K562 (cell line): ENCODE results near the gene GP1BB. TPM values are rescaled to one million over a fixed set of nuclear protein-coding genes. Genes with fewer than 3 reads are reported as not detected.
A peak's percentile ranks its signal among the peaks of the same experiment; 100 is the strongest.

ENCODE experiments used
- ATF1 ChIP-seq, 2 experiments: fragments of 450-650 bp in 1 of 2; IDR thresholded peaks; 2 replicates each; pipeline ENCODE4 v1.6.1; 2016; ENCODE audit warnings: missing compliant biosample characterization in 1 of 2, missing genetic modification characterization in 1 of 2
- CBFA2T2 ChIP-seq: fragments of 450-650 bp; conservative IDR thresholded peaks from 2 replicates; pipeline ENCODE4 v1.6.1; 2017; ENCODE audit warnings: mild to moderate bottlenecking
- DPF2 ChIP-seq: fragments of 450-650 bp; IDR thresholded peaks from 2 replicates; pipeline ENCODE4 v1.6.1; 2016
- ETS2 ChIP-seq: IDR thresholded peaks from 2 replicates; pipeline ENCODE4 v1.6.1; 2016; ENCODE audit warnings: borderline replicate concordance, missing genetic modification characterization, mild to moderate bottlenecking, moderate library complexity, missing compliant biosample characterization; ENCODE audit not compliant: poor library complexity, severe bottlenecking
- FOS ChIP-seq: IDR thresholded peaks from 3 replicates; pipeline ENCODE4 v1.6.1; 2011; ENCODE audit not compliant: insufficient read length; ENCODE audit errors: extremely low read depth
- NFIC ChIP-seq: fragments of 450-650 bp; IDR thresholded peaks from 2 replicates; pipeline ENCODE4 v1.6.1; 2017; ENCODE audit warnings: mild to moderate bottlenecking, inconsistent platforms
- PTBP1 ChIP-seq: fragments of 200-400 bp; formaldehyde crosslinking; IDR thresholded peaks from 2 replicates; pipeline ENCODE4 v1.6.1; 2017; ENCODE audit warnings: low read depth, low read length
- SMAD2 ChIP-seq: fragments of 150-350 bp; IDR thresholded peaks from 2 replicates; pipeline ENCODE4 v1.6.1; 2014; ENCODE audit warnings: low read depth, mild to moderate bottlenecking, low read length
- SRSF3 ChIP-seq: fragments of 200-400 bp; formaldehyde crosslinking; IDR thresholded peaks from 2 replicates; pipeline ENCODE4 v1.6.1; 2016; ENCODE audit warnings: mild to moderate bottlenecking, low read length, moderate library complexity; ENCODE audit not compliant: insufficient read depth
- STAT5B ChIP-seq: fragments of 250-450 bp; sonication (Bioruptor Pico); IDR thresholded peaks from 2 replicates; pipeline ENCODE4 v1.8.0; 2021; ENCODE audit warnings: mild to moderate bottlenecking, inconsistent platforms
- TAF1 ChIP-seq: IDR thresholded peaks from 2 replicates; pipeline ENCODE4 v1.6.1; 2011; ENCODE audit warnings: mild to moderate bottlenecking, low read length, moderate library complexity; ENCODE audit not compliant: insufficient read depth, control insufficient read depth, severe bottlenecking; ENCODE audit errors: extremely low read depth
- ZBTB1 ChIP-seq: sonication (generic); formaldehyde crosslinking; IDR thresholded peaks from 2 replicates; pipeline ENCODE4 v1.8.1; 2023; ENCODE audit warnings: missing genetic modification reagents, low read depth, mild to moderate bottlenecking, borderline replicate concordance
- ZFP30 ChIP-seq: fragments of 250-450 bp; sonication (Bioruptor Pico); IDR thresholded peaks from 2 replicates; pipeline ENCODE4 v1.8.0; 2022; ENCODE audit warnings: moderate library complexity, mild to moderate bottlenecking, inconsistent platforms, borderline replicate concordance
- ZNF3 ChIP-seq: fragments of 250-450 bp; sonication (Bioruptor Pico); IDR thresholded peaks from 2 replicates; pipeline ENCODE4 v1.5.0; 2021; ENCODE audit warnings: mild to moderate bottlenecking, moderate library complexity
- ZNF561 ChIP-seq: fragments of 450-650 bp; formaldehyde crosslinking; conservative IDR thresholded peaks from 2 replicates; pipeline ENCODE4 v1.4.0; 2020; ENCODE audit warnings: mild to moderate bottlenecking, moderate library complexity
- ZNF699 ChIP-seq: fragments of 250-450 bp; sonication (Bioruptor Pico); IDR thresholded peaks from 2 replicates; pipeline ENCODE4 v1.8.0; 2021; ENCODE audit warnings: mild to moderate bottlenecking, moderate library complexity; ENCODE audit not compliant: insufficient replicate concordance
- ZSCAN32 ChIP-seq: fragments of 450-650 bp; formaldehyde crosslinking; IDR thresholded peaks from 2 replicates; pipeline ENCODE4 v1.4.0; 2020; ENCODE audit warnings: mild to moderate bottlenecking, moderate library complexity
- polyA plus RNA-seq, 8 experiments: library from polyadenylated mRNA; depleted of rRNA in 4 of 8; stranded (reverse) in 5 of 8; unstranded in 3 of 8; fragments of >200 nt; fragmentation: Nextera tagmentation in 2 of 8; fragmentation: Illumina TruSeq in 1 of 8; extraction: Ambion mirVana in 2 of 8; extraction: Trizol in 1 of 8; gene quantifications; 2 replicates each; pipeline versions ENCODE4 v1.2.1 to v1.2.3, GENCODE V29; 2011 to 2014; ENCODE audit warnings: inconsistent platforms in 1 of 8, missing spikeins in 1 of 8
- total RNA-seq, 7 experiments: library from RNA; depleted of rRNA in 6 of 7; stranded (reverse); fragments of >200 nt in 6 of 7; fragmentation: Illumina TruSeq in 2 of 7; extraction: Trizol in 2 of 7; gene quantifications; 2 replicates each; pipeline versions ENCODE4 v1.2.1 to v1.2.3, GENCODE V29; 2011 to 2021; ENCODE audit warnings: low replicate concordance in 1 of 7
- TF ChIP-seq, protein P1 (sequence below): sonication (generic); formaldehyde crosslinking; IDR thresholded peaks from 2 replicates; pipeline ENCODE4 v1.8.0; 2022; ENCODE audit warnings: mild to moderate bottlenecking, missing genetic modification reagents, borderline replicate concordance
- TF ChIP-seq, protein P2 (sequence below), 2 experiments: fragments of 450-650 bp in 1 of 2; sonication (generic) in 1 of 2; formaldehyde crosslinking in 1 of 2; IDR thresholded peaks in 1 of 2; conservative IDR thresholded peaks in 1 of 2; 2 replicates each; pipeline versions ENCODE4 v1.6.1 to v1.8.1; 2016 to 2023; ENCODE audit warnings: mild to moderate bottlenecking in 2 of 2, moderate library complexity in 2 of 2, inconsistent platforms in 1 of 2, missing genetic modification reagents in 1 of 2
- TF ChIP-seq, protein P3 (sequence below), 2 experiments: fragments of 450-650 bp; IDR thresholded peaks; 2 replicates each; pipeline ENCODE4 v1.6.1; 2018; ENCODE audit warnings: mild to moderate bottlenecking in 2 of 2, low read depth in 1 of 2; ENCODE audit not compliant: partially characterized antibody in 2 of 2

Gene GP1BB
- total and polyA plus RNA-seq, 9 of the 15 experiments (the other 6 are each of a cell fraction or from before 2014, with no cell fraction given) = 0.69 to 162 (median 2.8) TPM

DNA sequence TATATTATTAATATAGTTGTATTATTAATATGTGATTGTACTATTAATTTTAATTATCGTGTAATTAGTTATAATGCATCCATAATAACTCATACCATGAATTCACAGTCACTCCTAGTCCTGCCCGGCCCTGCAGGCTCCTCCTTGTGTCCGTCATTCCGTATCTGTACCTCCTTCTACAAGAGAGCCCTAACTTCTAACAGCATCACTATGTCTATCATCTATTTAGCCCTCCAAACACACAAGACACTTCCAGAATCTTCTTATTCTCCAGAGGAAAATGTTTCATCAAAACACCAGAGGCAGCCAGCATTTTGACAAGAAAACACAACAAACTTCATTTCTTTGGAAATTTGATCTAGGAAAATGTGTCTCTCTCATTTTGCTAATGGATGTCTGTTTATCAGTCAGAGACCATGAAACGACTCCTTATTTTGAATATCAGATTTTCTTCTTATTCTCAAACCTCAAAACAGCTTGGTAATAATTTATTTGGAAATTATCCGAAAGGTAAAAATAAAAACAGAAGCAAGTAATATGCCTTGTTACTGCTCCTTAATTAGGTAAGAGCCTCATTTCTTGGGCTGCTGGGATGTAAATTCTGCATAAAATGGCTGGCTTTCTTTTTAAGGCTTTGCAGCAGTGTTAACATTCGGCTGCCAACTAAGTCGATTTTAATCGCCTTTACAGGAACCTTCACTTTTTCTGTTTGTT lies 32.2 kb upstream of the GP1BB start (continued):
- TF ChIP-seq, protein P1, sequence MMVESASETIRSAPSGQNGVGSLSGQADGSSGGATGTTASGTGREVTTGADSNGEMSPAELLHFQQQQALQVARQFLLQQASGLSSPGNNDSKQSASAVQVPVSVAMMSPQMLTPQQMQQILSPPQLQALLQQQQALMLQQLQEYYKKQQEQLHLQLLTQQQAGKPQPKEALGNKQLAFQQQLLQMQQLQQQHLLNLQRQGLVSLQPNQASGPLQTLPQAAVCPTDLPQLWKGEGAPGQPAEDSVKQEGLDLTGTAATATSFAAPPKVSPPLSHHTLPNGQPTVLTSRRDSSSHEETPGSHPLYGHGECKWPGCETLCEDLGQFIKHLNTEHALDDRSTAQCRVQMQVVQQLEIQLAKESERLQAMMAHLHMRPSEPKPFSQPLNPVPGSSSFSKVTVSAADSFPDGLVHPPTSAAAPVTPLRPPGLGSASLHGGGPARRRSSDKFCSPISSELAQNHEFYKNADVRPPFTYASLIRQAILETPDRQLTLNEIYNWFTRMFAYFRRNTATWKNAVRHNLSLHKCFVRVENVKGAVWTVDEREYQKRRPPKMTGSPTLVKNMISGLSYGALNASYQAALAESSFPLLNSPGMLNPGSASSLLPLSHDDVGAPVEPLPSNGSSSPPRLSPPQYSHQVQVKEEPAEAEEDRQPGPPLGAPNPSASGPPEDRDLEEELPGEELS (CRISPR knock-in tag) = no peak
- TF ChIP-seq ZNF561 (CRISPR knock-in tag) (no peak), FOS (no peak), TAF1 (no peak), NFIC (peak; percentile 3; the same call in 1 of the 2 replicates), PTBP1 (no peak), SRSF3 (no peak), ETS2 (tag) (no peak), STAT5B (0 out of 2 replicates have a peak, but pooled peaks have one; percentile 41), ZNF3 (CRISPR knock-in tag) (no peak), ZNF699 (CRISPR knock-in tag) (no peak), ZFP30 (CRISPR knock-in tag) (no peak), SMAD2 (no peak), ATF1 (CRISPR knock-in tag; IDR thresholded peaks at IDR 0.05) (no peak), ATF1 (tag; IDR thresholded peaks at IDR 0.05) (no peak), CBFA2T2 (no peak), DPF2 (no peak), ZSCAN32 (no peak), ZBTB1 (no peak)
- TF ChIP-seq, protein P2, sequence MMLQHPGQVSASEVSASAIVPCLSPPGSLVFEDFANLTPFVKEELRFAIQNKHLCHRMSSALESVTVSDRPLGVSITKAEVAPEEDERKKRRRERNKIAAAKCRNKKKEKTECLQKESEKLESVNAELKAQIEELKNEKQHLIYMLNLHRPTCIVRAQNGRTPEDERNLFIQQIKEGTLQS (IDR thresholded peaks at IDR 0.05) = no peak
- TF ChIP-seq, protein P2 (CRISPR knock-in tag; conservative IDR thresholded peaks at IDR 0.05) = no peak
- TF ChIP-seq, protein P3, sequence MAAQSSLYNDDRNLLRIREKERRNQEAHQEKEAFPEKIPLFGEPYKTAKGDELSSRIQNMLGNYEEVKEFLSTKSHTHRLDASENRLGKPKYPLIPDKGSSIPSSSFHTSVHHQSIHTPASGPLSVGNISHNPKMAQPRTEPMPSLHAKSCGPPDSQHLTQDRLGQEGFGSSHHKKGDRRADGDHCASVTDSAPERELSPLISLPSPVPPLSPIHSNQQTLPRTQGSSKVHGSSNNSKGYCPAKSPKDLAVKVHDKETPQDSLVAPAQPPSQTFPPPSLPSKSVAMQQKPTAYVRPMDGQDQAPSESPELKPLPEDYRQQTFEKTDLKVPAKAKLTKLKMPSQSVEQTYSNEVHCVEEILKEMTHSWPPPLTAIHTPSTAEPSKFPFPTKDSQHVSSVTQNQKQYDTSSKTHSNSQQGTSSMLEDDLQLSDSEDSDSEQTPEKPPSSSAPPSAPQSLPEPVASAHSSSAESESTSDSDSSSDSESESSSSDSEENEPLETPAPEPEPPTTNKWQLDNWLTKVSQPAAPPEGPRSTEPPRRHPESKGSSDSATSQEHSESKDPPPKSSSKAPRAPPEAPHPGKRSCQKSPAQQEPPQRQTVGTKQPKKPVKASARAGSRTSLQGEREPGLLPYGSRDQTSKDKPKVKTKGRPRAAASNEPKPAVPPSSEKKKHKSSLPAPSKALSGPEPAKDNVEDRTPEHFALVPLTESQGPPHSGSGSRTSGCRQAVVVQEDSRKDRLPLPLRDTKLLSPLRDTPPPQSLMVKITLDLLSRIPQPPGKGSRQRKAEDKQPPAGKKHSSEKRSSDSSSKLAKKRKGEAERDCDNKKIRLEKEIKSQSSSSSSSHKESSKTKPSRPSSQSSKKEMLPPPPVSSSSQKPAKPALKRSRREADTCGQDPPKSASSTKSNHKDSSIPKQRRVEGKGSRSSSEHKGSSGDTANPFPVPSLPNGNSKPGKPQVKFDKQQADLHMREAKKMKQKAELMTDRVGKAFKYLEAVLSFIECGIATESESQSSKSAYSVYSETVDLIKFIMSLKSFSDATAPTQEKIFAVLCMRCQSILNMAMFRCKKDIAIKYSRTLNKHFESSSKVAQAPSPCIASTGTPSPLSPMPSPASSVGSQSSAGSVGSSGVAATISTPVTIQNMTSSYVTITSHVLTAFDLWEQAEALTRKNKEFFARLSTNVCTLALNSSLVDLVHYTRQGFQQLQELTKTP (IDR thresholded peaks at IDR 0.05; ENCODE audit: low read depth in 1 of 2, partially characterized antibody in 2 of 2) = peak in 1 of 2 experiments; percentile 36
